ENCODE results near the gene ACTL10.
A peak's percentile ranks its signal among the peaks of the same experiment; 100 is the strongest.
"Not testable (repeated sequence)": the region's sequence is repeated elsewhere in the genome, so short reads cannot be mapped to it uniquely, and the experiment has no call there.

ACTL10 gene

DNA sequence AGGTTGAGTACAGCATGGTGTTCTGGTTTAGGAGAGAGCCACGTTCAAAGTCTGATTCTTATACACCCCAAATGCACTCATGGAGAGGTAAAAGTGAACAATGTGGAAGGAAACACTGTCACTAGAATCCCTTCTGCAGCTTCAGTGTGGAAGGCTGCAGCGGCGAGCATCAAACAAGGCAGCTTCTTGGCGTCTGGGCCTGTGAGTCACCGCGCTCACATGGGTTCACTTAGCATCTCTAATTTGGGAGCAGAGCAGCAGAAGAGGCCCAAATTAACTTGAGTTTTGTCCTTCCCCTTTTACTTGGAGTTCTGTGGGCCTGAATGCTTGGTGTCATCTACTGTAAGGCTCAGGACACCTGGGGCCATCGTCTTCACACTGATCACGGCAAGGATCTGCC is 30.4 kb downstream of the ACTL10 start:
- DNase-seq (ENCODE audit: low read depth), result peak; percentile 56

DNA sequence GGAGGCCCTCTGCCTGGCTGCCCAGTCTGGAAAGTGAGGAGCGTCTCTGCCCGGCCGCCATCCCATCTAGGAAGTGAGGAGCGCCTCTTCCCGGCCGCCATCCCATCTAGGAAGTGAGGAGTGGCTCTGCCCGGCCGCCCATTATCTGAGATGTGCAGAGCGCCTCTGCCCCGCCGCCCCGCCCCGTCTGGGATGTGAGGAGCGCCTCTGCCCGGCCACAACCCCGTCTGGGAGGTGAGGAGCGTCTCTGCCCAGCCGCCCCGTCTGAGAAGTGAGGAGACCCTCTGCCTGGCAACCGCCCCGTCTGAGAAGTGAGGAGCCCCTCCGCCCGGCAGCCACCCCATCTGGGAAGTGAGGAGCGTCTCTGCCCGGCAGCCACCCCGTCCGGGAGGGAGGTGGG is 32.2 kb downstream of the ACTL10 start:
- not testable (repeated sequence) for DNase-seq (ENCODE audit: low read depth)

DNA sequence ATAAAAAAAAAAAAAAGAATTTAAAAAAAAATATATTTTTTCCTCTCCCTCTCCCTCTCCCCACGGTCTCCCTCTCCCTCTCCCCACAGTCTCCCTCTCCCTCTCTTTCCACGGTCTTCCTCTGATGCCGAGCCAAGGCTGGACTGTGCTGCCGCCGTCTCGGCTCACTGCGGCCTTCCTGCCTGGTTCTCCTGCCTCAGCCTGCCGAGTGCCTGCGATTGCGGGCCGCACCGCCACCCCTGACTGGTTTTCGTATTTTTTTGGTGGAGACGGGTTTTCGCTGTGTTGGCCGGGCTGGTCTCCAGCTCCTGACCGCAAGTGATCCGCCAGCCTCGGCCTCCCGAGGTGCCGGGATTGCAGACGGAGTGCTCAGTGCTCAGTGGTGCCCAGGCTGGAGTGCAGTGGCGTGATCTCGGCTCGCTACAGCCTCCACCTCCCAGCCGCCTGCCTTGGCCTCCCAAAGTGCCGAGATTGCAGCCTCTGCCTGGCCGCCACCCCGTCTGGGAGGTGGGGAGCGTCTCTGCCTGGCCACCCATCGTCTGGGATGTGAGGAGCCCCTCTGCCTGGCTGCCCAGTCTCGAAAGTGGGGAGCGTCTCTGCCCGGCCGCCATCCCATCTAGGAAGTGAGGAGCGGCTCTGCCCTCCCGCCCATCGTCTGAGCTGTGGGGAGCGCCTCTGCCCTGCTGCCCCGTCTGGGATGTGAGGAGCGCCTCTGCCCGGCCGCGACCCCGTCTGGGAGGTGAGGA is 34.1 kb downstream of the ACTL10 start:
- not testable (repeated sequence) for DNase-seq (ENCODE audit: low read depth)

DNA sequence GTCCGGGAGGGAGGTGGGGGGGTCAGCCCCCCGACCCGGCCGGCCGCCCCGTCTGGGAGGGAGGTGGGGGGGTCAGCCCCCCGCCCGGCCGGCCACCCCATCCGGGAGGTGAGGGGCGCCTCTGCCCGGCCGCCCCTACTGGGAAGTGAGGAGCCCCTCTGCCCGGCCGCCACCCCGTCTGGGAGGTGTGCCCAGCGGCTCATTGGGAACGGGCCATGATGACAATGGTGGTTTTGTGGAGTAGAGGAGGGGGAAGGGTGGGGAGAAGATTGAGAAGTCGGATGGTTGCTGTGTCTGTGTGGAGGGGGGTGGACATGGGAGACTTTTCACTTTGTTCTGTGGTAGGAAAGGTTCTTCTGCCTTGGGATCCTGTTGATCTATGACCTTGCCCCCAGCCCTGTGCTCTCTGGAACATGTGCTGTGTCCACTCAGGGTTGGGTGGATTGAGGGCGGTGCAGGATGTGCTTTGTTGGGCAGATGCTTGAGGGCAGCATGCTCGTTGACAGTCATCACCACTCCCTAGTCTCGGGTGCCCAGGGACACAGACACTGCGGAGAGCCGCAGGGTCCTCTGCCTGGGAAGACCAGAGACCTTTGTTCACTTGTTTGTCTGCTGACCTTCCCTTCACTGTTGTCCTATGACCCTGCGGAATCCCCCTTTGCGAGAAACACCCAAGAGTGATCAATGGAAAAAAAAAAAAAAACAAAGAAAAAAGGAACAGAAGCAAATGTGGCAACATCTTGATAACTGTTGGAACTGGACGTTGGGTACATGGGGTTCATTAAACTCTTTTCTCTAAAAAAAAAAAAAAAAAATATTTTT is 35.1 kb downstream of the ACTL10 start:
- DNase-seq (ENCODE audit: low read depth), result no peak

DNA sequence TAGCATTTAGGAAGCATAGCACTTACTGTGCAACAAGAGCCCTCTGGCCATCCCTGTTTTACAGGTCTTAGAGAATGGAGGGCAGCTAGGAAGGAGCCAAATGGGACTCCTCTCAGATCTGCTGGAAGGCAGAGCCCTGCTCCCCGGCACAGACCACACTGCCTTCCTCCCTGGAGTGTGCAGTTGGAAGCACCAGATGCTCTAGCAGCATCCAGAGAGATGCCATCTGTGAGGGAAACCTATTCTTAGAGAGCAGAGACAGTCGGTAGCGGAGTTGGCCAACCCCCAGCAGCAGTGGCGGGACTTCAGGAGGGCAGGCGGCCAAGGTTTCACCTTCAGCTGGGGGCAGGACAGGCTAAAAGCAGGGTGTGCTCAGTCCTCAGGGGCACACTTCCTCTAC is 36.1 kb downstream of the ACTL10 start:
- no peak for DNase-seq (ENCODE audit: low read depth)

DNA sequence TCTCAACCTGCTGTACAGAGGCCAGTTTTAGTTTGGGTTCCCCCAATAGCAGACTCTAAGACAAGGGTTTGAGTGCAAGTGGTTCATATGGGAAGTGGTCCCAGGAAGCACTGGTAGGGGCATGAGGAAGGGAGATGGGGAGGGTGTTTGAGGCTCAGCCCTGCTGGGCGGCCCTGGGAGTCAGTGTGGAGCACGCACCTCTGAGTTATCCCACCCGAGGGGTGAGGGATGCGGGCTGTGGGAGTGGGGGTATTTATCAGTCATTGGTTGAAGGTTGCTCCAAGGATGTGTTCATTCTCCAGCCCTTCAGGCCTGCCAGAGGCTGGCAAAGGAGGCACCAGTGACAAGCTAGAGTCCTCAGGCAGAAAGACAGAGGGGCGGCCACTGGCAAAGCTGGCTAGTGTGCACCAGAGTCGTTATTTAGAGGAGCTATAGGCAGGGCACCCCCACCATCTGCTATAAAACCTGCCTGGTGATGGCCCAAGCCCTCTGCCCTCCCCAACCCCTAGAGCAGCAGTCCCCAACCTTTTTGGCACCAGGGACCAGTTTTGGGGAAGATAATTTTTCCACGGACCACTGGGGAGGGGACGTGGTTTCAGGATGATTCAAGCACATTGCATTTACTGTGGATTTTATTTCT is 36.9 kb downstream of the ACTL10 start:
- no peak for DNase-seq (ENCODE audit: low read depth)

DNA sequence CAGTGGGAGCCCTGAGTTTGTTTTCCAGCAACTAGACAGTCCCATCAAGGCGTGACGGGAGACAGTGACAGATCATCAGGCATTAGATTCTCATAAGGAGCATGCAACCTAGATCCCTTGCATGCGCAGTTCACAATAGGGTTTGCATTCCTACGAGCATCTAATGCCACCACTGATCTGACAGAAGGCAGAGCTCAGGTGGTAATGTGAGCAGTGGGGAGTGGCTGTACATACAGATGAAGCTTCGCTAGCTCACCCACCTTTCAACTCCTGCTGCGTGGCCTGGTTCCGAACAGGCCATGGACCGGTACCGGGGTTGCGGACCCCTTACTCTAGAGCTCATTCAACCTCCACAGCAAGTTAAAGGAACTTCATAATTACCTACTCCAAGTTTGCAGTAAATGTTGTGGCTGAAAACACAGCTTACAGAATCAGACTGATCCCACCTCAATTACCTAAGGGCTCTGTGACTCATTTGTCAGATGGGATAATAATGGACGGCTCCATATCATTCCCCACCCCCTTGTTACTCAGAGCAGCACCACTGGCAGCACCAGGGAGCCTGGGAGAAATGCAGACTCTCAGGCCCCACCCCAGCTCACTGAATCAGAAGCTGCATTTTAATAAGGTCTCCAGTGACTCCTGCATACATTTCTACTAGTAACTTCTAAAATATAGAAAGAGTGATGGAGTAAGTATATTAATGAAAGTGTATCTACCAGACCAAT is 37.6 kb downstream of the ACTL10 start:
- DNase-seq (ENCODE audit: low read depth), result no peak

DNA sequence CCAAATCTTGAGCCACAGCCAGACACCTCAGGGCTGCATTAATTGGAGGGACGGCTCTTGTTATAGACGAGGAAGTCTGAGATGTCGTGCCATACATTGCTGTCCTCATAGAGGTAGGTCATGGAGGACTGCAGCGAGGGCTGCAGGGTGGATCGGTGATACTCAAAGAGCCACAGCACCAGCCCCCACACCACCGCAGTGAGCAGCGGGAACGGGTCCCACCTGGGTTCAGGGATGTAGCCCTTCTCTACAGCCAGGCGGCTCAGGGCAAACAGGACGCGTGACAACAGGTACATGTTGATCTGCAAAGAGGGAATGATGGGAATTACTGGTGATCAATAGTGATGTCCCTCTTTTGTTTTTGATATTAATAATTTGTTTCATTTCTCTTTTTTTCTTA is 40.9 kb downstream of the ACTL10 start:
- no peak for DNase-seq (ENCODE audit: low read depth)

DNA sequence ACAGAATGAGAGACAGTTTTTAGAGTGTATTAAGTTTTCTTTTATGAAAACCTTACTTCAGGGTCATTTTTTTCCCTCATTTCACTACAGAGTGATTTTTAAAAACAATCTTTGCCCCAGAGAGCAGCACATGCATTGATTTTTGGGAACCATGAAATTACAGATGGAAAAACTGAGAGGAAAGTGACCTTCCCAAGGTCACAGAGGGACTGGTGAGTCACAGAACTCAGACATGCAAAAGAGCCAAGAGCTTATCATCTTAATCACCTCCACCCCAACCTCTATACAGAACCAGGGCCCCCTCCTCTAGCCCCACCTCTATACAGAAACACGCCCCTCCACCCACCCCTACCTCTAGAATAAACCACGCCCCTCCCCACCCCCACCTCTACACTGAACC is 42.7 kb downstream of the ACTL10 start:
- no peak for DNase-seq (ENCODE audit: low read depth)

DNA sequence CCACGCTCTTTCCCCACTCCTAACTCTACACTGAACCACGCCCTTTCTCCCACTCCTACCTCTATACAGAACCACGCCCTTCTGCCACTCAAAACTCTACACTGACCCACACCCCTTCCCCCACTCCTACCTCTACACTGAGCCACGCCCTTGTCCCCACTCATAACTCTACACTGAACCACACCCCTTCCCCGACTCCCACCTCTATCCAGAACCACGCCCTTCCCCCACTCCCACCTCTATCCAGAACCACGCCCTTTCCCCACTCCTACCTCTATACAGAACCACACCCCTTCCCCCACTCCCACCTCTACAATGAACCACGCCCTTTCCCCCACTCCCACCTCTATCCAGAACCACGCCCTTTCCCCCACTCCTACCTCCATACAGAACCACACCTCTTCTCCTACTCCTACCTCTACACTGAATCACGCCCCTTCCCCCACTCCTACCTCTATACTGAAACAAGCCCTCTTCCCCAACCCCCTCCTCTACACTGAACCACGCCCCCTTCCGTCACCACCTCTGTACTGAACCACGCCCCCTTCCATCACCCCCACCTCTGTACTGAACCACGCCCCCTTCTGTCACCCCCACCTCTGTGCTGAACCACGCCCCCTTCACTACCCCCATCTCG is 43.3 kb downstream of the ACTL10 start:
- DNase-seq (ENCODE audit: low read depth), result no peak

DNA sequence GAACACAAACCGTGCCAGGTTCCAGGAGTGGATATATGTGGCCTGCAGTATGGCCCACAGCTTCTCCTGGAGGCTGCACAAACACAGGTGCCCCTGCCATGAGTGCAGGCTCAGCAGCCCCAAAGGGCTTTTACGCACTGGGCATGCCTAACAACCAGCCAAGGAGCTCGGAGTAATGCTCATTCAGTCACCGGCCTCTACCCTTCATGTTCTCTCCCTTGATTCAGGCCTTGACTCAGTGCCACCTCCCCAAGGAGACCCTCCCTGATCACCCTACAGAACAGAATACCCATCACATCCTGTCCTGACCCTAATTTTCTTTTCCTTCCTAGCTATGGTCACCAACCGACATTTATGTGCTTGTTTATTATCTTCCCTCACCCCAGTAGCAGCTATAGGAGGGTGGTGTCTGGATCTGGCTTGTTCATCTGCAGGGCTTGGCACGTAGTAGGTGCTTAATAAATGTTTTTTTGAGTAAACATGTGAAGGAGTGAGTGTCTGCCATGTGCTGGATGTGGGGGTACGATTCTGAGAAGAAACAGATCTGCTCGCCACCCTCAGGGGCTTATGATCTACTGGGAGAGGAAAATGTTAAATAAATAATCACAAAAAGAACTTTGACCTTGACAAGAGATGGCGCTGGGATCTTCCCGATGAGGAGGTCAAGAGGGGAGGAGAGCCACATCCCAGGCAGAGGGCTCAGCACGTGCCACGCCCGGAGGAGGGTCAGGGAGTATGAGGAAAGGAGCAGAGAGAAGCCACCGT is 44.1 kb downstream of the ACTL10 start:
- DNase-seq (ENCODE audit: low read depth), result no peak

DNA sequence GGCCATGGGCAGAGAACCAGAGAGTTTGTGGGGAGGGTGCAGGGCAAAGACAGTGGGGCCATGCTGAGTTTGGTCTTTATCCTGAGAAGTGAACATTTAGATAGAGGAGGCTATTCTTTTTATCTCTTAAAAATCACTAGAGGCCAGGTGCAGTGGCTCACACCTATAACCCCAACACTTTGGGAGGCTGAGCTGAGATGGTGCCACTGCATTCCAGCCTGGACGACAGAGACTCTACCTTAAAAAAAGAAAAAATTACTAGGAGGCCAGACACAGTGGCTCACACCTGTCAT is 44.6 kb downstream of the ACTL10 start:
- DNase-seq (ENCODE audit: low read depth), result no peak

DNA sequence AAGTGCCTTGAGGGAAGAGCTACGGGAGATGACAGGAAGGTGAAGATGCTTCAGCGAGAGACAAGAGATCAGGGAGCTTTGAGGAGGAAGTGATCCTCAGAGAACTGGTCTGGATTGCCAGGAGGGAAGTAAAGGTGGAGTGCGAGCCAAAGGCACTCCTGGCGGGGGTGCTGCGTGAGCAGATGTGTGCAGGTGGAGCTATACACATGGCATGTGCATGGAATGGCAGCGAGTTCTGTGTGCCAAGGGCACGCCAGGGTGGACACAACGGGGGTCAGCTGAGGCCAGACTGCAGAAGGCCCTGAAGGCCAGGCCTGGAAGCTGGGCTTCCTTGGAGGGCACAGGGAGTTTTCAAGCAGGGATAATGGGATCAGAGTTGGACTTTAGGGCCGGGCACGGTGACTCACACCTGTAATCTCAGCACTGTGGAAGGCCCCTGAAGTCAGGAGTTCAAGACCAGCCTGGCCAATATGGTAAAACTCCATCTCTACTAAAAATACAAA is 47.2 kb downstream of the ACTL10 start:
- DNase-seq (ENCODE audit: low read depth), result no peak

DNA sequence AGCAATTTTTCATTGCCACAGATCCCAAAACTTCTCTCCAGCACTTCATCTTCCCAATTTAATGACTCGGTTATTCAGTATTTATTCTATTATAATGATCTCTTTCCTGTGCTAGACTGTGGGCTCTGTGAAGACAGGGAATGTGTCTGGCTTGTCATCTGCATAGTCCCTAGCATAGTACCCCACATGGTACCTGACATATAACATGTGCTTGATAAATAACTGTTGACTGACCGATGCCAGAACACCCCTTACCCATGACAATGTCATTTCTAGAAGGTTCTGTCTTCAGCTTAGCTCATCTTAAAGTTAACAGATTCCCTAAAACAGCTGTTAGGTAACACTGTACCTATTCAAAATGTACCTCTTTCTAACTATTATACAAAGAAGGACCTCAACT is 49.8 kb downstream of the ACTL10 start:
- DNase-seq (ENCODE audit: low read depth), result no peak
